Activated naive CD8-positive, alpha-beta T cell (primary cell): Measurements from ENCODE around the gene INHA.

Experiments used
- H3K27ac Mint-ChIP-seq: one replicate; pipeline ENCODE4 v1.8.0; 2021; ENCODE audit warnings: mixed read lengths
- H3K27me3 Mint-ChIP-seq: one replicate; pipeline ENCODE4 v1.8.0; 2021; ENCODE audit warnings: mixed read lengths
- H3K36me3 Mint-ChIP-seq: one replicate; pipeline ENCODE4 v1.8.0; 2021; ENCODE audit warnings: mixed read lengths
- H3K4me1 Mint-ChIP-seq: one replicate; pipeline ENCODE4 v1.8.0; 2021; ENCODE audit warnings: low read depth, mixed read lengths
- H3K4me3 Mint-ChIP-seq: one replicate; pipeline ENCODE4 v1.8.0; 2021; ENCODE audit warnings: mild to moderate bottlenecking, mixed read lengths
- H3K9me3 Mint-ChIP-seq: one replicate; pipeline ENCODE4 v1.8.0; 2021; ENCODE audit warnings: low read depth, mixed read lengths

The INHA gene

DNA sequence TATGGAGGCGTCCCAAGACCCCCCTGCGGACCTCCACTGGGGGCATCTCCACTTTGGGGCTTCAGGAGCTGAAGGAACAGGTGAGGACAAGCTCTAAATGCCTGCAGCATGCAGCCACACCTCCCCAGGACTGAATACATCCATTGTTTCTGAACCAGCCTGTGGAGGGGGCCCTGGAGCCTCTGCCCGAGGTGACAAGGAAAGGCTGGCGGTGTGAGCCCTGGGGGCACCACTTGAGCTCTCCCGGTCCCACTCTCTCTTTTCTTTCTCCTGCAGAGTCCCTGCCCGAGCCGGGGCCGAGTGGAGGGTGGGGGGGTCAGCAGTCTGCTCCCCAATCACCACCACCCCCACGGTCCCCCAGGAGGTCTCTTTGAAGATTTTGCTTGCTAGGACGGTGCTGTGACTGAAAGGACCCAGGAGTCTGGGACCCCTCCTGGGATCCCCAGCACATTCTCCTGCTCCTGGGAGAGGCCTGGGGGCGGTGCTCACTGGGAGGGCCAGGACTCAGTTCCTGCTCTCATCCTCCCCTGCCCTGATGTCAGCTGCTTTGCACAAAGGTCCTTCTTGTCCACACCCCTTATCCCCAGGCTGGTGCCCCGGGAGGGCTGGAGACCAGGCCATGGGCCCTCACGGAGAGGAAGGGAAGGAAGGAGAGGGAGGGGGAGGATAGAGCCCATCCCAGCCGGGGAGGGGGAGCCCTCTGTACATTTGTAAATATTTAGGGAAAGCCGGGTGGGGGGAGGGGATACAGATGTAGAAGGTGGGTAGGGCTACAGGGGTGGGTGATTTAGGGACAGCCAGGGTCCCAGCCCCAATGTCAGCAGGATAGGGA, 34.2 kb upstream of the INHA start:
- peaks cover 11% of the 10 kb centered on the region for H3K4me1 Mint-ChIP-seq
- peaks cover 2% of the 10 kb centered on the region for H3K36me3 Mint-ChIP-seq

DNA sequence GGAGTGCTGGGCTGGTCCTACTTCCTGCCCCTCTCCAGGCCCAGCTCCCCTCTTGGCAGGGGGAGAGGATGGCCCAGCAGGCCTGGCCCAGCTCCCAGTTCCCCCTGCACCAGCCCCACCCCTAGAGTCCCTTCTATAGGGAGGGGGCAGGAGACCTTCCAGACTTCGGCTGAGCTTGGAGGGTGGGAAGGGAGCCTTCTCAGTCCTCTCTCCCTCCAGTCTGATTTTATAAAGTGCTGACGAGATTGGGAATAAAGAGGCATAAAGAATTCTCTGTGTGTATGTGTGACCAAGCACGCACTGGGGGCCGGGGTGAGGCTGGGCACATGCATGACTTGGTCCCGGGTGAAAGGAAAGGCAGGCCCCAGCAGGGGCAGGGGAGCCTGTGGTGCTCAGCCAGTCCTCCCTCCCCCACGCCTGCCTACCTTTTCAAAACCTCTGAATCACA, 33.6 kb upstream of the INHA start:
- no peak overlapping the region for H3K27ac Mint-ChIP-seq
- H3K27me3 Mint-ChIP-seq: peaks cover 3% of the 10 kb centered on the region
- H3K4me3 Mint-ChIP-seq: no peak overlapping the region
- peaks cover 11% of the 10 kb centered on the region for H3K4me1 Mint-ChIP-seq
- no peaks in the 10 kb centered on the region for H3K9me3 Mint-ChIP-seq
- H3K36me3 Mint-ChIP-seq: peaks cover 2% of the 10 kb centered on the region

More for the DNA sequence above, 34.2 kb upstream of the INHA start:
- Mint-ChIP-seq H3K4me3 (no peak overlapping the region), H3K27ac (no peak overlapping the region), H3K27me3 (peaks cover 3% of the 10 kb centered on the region), H3K9me3 (no peaks in the 10 kb centered on the region)

DNA sequence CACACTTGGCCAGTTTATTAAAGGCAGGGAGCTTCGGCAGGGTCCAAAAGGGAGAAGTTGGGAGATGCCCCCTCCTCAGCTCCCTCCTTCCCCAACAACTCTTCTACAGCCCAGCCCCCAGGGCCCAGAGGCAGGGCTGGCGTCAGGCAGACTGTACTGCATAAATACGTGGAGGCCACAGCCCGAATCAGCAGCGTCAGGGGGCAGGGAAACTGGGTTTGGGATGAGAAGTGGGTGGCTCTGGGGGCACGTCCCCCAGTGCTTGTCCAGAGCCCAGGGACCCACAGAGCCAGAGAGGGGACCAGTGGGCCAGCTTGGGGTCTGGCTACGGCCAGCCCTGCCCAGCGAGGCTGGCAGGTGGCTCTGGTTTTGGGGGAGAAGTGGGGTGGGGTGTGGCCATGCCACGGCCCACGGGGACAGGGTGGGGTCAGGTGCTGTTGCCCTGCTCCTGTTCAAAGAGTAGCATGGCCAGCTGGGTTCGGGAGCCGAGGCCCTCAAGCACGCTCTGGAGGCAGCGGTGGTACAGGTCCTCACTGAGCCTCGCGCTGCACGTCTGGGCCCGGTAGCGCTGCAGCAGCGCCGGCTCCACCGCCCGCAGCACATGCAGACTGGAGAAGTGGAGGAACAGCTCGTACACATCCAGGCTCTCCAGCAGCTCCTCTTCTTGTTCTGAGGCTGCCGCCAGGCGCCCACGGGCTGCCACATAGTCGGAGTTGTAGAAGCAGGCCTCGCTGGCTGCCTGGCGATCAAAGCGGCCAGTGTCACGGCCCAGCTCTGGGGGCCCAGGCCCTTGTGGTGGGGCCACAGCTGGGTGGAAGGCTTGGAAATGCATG, 32.9 kb upstream of the INHA start:
- peaks cover 2% of the 10 kb centered on the region for H3K36me3 Mint-ChIP-seq
- no peaks in the 10 kb centered on the region for H3K9me3 Mint-ChIP-seq
- no peak overlapping the region for H3K27ac Mint-ChIP-seq
- H3K4me3 Mint-ChIP-seq: no peak overlapping the region
- peaks cover 3% of the 10 kb centered on the region for H3K27me3 Mint-ChIP-seq
- peaks cover 11% of the 10 kb centered on the region for H3K4me1 Mint-ChIP-seq

DNA sequence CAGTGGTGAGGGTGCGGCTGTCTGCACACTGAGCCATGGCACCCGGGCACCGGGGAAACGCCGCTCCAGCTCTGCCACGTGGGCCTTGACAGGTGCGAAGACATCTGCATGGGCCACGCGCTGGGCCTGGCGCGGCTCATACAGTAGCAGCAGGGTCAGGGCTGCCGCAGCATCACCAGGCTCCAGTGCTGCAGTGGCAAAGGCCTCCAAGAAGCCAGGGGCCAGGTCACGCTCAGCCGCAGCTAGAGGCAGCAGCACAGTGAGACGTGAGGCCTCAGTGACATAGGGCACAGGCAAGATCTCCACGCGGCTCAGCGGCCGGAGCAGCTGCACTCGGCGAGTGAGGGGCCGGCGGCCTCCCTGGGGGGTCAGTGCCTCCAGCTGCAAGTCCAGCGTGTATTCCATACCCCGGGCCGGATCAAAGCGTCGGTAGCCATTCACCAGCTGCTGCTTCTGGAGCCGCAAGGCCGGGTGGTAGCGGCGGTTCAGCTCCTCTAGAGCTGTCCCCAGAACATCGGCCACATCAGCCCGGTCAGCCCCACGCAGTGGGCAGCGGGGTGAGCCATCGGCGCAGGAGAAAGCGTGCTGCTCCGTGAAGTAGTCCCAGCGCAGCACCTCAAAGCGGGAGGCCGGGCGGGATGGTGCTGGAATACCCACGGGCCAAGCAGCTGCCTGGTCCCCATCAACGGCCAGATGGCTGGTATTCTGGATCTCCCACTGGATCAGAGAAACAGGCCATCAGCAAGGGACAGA, 32.0 kb upstream of the INHA start:
- Mint-ChIP-seq H3K9me3 (no peaks in the 10 kb centered on the region), H3K4me3 (no peak overlapping the region), H3K27me3 (peaks cover 3% of the 10 kb centered on the region), H3K4me1 (peaks cover 18% of the 10 kb centered on the region), H3K36me3 (peaks cover 2% of the 10 kb centered on the region), H3K27ac (no peak overlapping the region)

DNA sequence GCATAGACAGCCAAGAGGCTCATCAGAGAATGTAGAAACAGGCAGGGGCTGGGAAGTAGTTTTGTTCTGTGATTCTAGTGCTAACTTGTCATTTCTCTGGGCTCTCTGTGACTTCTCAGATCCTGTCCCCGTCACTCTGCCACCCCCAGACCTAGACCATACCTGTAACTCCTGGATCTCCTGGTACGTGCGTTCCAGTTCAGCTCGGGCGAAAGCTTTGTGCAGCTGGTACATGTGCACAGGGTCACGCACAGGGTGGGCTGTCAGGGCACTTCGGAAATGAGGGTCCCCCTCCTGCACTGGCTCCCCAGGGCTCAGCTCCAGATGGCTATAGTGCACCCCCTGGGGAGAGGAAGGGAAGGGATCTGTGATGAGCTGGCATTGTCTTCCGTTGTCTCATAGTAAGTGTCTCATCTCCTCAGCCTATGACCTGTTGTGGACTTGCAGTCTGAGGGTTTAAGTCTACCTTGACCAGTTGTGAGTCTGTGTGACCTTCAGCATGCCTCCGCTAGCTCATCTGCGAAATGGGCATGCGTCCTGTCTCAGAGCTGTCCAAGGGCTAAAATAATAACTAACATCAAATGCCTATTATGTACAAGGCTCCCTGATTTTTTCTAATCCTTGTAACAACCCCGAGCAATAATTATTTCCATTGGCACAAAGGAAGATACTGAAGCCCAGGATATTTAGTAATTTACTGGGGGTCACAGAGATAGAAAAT, 31.2 kb upstream of the INHA start:
- Mint-ChIP-seq H3K4me3 (peak overlapping the region; percentile 93), H3K4me1 (peaks cover 18% of the 10 kb centered on the region), H3K9me3 (no peaks in the 10 kb centered on the region), H3K36me3 (peaks cover 2% of the 10 kb centered on the region), H3K27ac (no peak overlapping the region), H3K27me3 (no peaks in the 10 kb centered on the region)

DNA sequence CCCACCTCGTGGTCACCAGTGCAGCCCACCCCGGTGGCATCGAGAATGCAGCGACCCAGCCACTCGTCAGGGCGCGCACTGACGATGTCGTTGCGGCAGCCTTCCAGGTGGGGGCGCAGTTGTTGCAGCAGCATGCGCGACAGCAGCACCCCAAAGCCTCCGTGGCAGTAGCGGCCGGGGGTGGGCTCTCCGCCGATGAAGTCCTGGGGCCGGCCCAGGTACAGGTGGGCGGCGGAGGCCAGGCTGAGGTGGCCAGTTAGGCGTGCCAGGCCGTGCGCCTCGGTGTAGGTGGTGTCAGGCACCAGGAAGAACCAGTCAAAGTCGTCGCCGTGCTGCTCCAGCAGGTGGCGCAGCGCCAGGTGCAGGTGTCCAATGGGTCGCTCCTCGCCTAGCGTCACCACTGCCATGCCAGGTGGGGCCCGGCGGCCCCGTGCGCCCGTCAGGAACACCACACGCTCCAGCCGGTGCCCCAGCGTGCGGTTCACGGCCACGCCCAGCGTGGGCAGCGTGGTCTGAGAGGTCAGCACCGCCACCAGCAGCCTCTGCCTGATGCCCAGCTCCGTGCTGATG, 30.4 kb upstream of the INHA start:
- H3K27me3 Mint-ChIP-seq: peaks cover 3% of the 10 kb centered on the region
- H3K4me3 Mint-ChIP-seq: peak overlapping the region; percentile 93
- H3K9me3 Mint-ChIP-seq: no peaks in the 10 kb centered on the region
- no peak overlapping the region for H3K27ac Mint-ChIP-seq
- H3K4me1 Mint-ChIP-seq: peaks cover 18% of the 10 kb centered on the region
- peaks cover 2% of the 10 kb centered on the region for H3K36me3 Mint-ChIP-seq

DNA sequence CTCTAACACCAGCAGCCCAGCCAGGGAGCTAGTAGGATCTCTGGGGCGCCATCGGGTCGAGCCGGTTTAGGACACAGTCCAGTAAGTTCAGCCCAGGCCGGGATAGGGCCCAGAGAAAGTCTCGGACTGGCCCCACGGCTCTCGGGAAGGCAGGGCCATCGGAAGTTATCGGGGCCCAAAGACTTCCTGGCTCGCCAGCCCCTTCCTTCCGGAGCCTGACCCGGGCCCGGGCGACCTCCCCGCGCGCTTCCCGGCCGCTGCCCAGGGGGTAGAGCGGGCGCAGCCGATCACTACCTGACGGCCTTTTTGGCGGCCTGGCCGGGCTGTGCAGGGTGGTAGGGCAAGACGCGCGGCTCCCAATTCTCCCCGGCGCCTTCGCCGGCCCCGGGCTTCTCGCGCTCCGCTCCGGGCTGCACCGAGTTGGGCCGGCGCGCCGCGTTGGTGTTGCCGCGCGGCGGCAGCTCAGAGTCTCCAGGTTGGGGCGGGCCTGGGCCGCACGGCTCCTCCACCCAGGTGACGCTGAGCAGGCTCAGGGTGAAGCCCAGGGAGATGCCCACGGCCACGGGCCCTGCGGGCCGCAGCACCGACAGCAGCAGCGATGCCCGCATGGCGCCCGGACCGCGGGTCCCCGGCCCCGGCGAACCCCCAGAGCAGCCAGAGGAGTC, 29.0 kb upstream of the INHA start:
- no peaks in the 10 kb centered on the region for H3K9me3 Mint-ChIP-seq
- H3K36me3 Mint-ChIP-seq: peaks cover 2% of the 10 kb centered on the region
- peak overlapping the region; percentile 93 for H3K4me3 Mint-ChIP-seq
- peak overlapping the region; percentile 50 for H3K27ac Mint-ChIP-seq
- H3K27me3 Mint-ChIP-seq: peaks cover 7% of the 10 kb centered on the region
- peaks cover 18% of the 10 kb centered on the region for H3K4me1 Mint-ChIP-seq

DNA sequence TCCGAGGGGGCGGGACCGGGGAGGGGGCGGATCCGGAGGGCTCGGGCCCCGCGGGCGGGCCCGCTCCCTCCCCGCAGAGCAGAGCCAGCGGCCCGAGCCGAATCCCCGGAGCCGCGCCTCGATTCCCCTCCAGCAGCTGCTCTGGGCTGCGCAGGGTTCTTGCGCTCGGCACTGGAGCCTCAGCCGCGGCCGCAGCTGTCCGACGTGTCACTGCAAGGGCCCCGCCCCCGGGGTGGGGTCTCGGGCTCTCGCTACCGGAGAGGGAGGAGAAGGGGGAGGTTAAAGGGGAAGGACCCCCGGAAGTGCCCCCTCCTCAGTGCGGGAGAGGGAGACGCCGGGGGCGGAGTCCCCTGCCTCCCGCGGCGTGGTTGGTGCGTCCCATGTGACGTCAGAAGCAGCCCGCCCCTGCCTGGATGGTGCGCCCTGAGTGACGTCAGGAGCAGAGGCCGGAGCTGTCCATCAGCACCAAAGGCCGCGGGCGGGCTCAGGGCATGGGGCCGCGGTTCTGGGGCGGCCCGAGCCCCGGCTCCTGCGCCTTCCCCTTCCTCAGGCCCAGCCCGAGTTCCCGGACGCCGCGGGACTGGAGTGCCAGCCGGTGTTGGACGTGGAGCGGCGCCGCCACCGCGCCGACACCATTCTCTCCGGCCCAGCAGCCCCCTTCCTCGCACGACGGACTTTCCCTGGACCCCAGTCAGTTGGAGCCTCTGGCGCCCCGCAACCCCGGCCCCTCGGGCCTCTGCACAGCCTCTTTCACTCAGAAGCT, 28.3 kb upstream of the INHA start, which contains the start of the genes CHPF and TMEM198:
CHPF (minus strand) TSS at position 214 of the 763 bp plus-strand sequence. CDS start 271 bp downstream, outside the sequence.
TMEM198 (plus strand) TSS at position 433 of the 763 bp plus-strand sequence. CDS start 700 bp downstream, outside the sequence.
- Mint-ChIP-seq H3K4me1 (peaks cover 18% of the 10 kb centered on the region), H3K36me3 (peaks cover 2% of the 10 kb centered on the region), H3K27me3 (peaks cover 11% of the 10 kb centered on the region), H3K9me3 (no peaks in the 10 kb centered on the region), H3K4me3 (peak within 1 kb of the TSS; percentile 93), H3K27ac (peak within 1 kb of the TSS; percentile 79)

DNA sequence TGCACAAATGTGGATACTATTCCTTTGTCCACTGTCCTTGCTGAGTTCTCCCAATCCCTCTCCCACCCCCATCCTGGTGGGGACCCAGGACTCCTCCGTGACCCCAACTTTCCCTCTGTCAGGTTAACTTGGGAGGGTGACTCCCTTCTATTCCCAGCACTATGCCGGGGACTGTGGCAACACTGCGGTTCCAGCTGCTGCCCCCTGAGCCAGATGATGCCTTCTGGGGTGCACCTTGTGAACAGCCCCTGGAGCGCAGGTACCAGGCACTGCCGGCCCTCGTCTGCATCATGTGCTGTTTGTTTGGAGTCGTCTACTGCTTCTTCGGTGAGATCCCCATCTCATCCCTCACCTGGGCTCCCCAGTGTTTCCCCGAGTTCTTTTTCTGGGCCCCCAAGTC, 27.5 kb upstream of the INHA start:
- peak overlapping the region; percentile 89 for H3K4me3 Mint-ChIP-seq
- peak overlapping the region; percentile 79 for H3K27ac Mint-ChIP-seq
- no peaks in the 10 kb centered on the region for H3K9me3 Mint-ChIP-seq
- H3K27me3 Mint-ChIP-seq: peaks cover 13% of the 10 kb centered on the region
- H3K36me3 Mint-ChIP-seq: peaks cover 2% of the 10 kb centered on the region
- peaks cover 18% of the 10 kb centered on the region for H3K4me1 Mint-ChIP-seq

DNA sequence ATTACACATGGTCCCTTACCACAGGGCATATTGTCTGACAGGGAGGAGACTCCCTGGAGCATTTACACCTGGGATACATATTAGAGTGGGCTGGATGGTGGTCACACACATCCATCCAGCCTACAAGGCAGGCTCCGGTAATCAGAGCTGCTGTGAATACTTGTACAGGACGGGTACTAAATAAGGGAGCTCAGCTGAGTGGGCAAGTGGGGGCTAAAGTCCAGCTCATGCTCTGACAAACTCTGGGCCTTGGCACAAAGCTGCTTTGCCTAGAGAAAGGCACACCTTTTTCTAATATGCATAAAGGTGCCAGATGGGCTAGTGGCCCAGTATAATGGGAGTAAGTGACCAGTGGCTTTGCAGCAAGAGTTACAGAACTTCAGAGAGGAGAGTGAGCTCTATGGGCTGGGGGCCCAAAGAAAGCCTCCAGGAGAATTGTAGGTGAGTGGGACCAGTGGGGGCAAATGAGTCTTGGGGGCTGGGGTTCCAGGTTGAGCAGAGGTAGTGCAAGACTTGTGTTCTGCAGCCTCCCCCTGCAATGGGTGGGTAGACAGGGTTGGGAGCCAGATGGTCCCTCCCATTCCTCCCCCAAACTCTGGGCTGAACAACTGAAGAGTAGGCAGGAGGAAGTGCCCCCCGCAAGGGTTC, 26.7 kb upstream of the INHA start:
- Mint-ChIP-seq H3K36me3 (peaks cover 2% of the 10 kb centered on the region), H3K4me1 (peaks cover 18% of the 10 kb centered on the region), H3K27ac (no peak overlapping the region), H3K9me3 (no peaks in the 10 kb centered on the region), H3K4me3 (peak overlapping the region; percentile 89), H3K27me3 (peaks cover 13% of the 10 kb centered on the region)

DNA sequence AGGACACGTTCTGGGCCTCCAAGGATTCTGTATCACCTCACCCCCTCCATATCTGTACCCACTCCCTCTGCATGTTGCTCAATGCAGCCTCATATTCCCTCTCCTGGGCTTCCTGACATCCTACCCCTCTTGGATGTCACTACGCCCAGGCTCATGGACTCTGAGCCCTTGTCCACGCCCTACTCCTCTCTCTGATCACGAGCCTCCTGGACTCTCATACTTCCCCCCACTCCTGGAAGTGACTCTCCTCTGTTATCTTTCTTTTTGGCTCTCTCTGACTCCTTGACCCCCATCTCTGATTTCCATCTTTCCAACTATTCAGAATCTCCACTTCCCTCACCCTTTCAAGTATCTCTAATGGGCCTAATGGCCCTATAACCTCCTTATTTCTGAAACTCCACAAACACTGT, 26.2 kb upstream of the INHA start:
- Mint-ChIP-seq H3K27ac (no peak overlapping the region), H3K9me3 (no peaks in the 10 kb centered on the region), H3K4me3 (peak overlapping the region; percentile 46), H3K27me3 (peaks cover 14% of the 10 kb centered on the region), H3K4me1 (peaks cover 19% of the 10 kb centered on the region), H3K36me3 (peaks cover 2% of the 10 kb centered on the region)

DNA sequence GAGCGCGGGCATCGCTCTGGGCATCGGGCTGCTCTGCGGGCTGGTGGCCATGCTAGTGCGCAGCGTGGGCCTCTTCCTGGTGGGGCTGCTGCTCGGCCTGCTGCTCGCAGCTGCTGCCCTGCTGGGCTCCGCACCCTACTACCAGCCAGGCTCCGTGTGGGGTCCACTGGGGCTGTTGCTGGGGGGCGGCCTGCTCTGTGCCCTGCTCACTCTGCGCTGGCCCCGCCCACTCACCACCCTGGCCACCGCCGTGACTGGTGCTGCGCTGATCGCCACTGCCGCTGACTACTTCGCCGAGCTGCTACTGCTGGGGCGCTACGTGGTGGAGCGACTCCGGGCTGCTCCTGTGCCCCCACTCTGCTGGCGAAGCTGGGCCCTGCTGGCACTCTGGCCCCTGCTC, 24.5 kb upstream of the INHA start:
- H3K4me1 Mint-ChIP-seq: peaks cover 13% of the 10 kb centered on the region
- H3K9me3 Mint-ChIP-seq: no peaks in the 10 kb centered on the region
- peaks cover 18% of the 10 kb centered on the region for H3K27me3 Mint-ChIP-seq
- H3K27ac Mint-ChIP-seq: no peak overlapping the region
- no peaks in the 10 kb centered on the region for H3K36me3 Mint-ChIP-seq
- H3K4me3 Mint-ChIP-seq: no peak overlapping the region
